ENCODE data around the gene HOXB8. TPM values are rescaled to one million over a fixed set of nuclear protein-coding genes. Genes with fewer than 3 reads are reported as not detected.

Gene HOXB8
- total RNA-seq, 1 donor from 2014 or later = 0.21 TPM

GRCh38 chr17:48593840-48594537 is 21.1 kb downstream of the HOXB8 start:
- H3K27me3 ChIP-seq (ENCODE audit: low read depth) = peaks cover 84% of the 10 kb centered on the region
- H3K4me3 ChIP-seq = peak overlapping the region; percentile 63
- H3K27ac ChIP-seq = peak overlapping the region; percentile 39
- peaks cover 5% of the 10 kb centered on the region for H3K36me3 ChIP-seq
- intact Hi-C loops (cut with DNase I) = no loop called here
- TF ChIP-seq CTCF (IDR thresholded peaks at IDR 0.05) = peak; percentile 92
- no peaks in the 10 kb centered on the region for H3K9me3 ChIP-seq
- DNase-seq = peak; percentile 79
- ATAC-seq = peak; percentile 69 to 82
- H3K4me1 ChIP-seq = peaks cover 38% of the 10 kb centered on the region

DNA sequence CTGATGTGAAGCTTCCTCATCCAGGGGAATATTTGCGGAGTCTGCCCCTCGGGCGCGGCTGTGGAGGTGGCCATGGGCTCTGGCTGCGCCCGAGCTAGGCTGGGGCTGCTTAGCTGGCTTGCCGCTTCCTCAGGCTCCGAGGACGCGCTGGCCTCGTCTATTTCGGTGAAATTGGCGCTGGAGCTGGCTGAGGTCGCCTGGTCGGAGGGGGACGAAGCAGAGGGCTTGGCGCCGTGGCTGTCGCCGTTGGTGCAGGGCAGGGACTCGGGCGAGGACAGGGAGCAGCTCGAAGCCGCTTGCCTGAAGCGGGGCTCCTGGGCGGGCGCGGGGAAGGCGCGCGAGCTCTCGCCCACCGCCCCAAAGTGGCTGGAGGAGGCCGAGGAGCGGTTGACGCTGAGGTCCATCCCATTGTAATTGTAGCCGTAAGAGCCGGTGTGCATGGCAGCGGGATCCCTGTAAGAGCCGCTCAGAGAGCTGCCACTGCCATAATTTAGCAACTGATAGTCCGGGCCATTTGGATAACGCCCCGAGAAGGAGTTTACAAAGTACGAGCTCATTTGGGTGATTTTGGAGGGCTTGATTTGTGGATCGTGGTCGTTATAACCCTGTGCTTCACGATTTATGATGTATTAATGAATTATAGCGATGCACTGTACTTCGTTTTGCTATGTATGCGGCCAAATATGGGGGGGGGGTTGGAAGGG is 21.8 kb downstream of the HOXB8 start, which contains the start of gene HOXB5:
HOXB5 (minus strand) TSS at position 654 of the 704 bp plus-strand sequence; CDS start at position 557, 97 bp downstream.
- no peak for TF ChIP-seq CTCF (IDR thresholded peaks at IDR 0.05)
- peaks cover 5% of the 10 kb centered on the region for H3K36me3 ChIP-seq
- no peaks in the 10 kb centered on the region for H3K9me3 ChIP-seq
- intact Hi-C loops (cut with DNase I) = no loop called here
- peaks cover 84% of the 10 kb centered on the region for H3K27me3 ChIP-seq (ENCODE audit: low read depth)
- peak within 1 kb of the TSS; percentile 81 for H3K27ac ChIP-seq
- peaks cover 38% of the 10 kb centered on the region for H3K4me1 ChIP-seq
- DNase-seq (no peak), ATAC-seq (no peak)
- H3K4me3 ChIP-seq = peak within 1 kb of the TSS; percentile 63

- ATAC-seq = no peak
- DNase-seq = no peak
- Histone ChIP-seq H3K4me3 (peak overlapping the region; percentile 63), H3K27ac (peak overlapping the region; percentile 81), H3K36me3 (peaks cover 5% of the 10 kb centered on the region), H3K27me3 (ENCODE audit: low read depth) (peaks cover 84% of the 10 kb centered on the region), H3K4me1 (peaks cover 34% of the 10 kb centered on the region), H3K9me3 (no peaks in the 10 kb centered on the region)
- intact Hi-C loops (cut with DNase I) = no loop called here
- TF ChIP-seq CTCF (IDR thresholded peaks at IDR 0.05) = no peak
Measured at GRCh38 chr17:48592577-48592976, 22.5 kb downstream of the HOXB8 start.

DNA sequence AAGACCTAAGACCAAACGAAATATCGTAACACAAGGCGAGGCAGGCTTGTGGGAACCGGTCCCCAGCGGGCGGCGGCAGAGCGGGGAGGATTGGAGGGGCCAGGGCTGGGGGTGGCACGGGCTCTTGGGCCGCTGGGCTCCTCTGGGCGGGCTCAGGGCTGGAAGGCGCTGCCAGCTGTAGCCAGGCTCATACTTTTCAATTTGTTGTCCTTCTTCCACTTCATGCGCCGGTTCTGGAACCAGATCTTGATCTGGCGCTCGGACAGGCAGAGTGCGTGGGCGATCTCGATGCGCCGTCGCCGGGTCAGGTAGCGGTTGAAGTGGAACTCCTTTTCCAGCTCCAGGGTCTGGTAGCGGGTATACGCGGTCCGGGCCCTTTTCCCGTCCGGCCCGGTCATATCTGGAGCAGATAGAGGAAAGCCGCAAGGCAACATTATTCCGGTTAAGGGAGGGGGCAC is 23.0 kb downstream of the HOXB8 start:
- peak overlapping the region; percentile 81 for H3K27ac ChIP-seq
- ATAC-seq (no peak), DNase-seq (no peak)
- no peak for TF ChIP-seq CTCF (IDR thresholded peaks at IDR 0.05)
- peaks cover 32% of the 10 kb centered on the region for H3K4me1 ChIP-seq
- peaks cover 84% of the 10 kb centered on the region for H3K27me3 ChIP-seq (ENCODE audit: low read depth)
- peaks cover 5% of the 10 kb centered on the region for H3K36me3 ChIP-seq
- peak overlapping the region; percentile 63 for H3K4me3 ChIP-seq
- no peaks in the 10 kb centered on the region for H3K9me3 ChIP-seq
- intact Hi-C loops (cut with DNase I) = no loop called here

- peak overlapping the region; percentile 81 for H3K27ac ChIP-seq
- no peak for TF ChIP-seq CTCF (IDR thresholded peaks at IDR 0.05)
Measured at GRCh38 chr17:48591255-48592056, 23.6 kb downstream of the HOXB8 start.

More at GRCh38 chr17:48591255-48592056, 23.6 kb downstream of the HOXB8 start:
- Histone ChIP-seq H3K9me3 (no peaks in the 10 kb centered on the region), H3K4me3 (peak overlapping the region; percentile 63), H3K27me3 (ENCODE audit: low read depth) (peaks cover 84% of the 10 kb centered on the region), H3K36me3 (peaks cover 5% of the 10 kb centered on the region), H3K4me1 (peaks cover 36% of the 10 kb centered on the region)
- DNase-seq (no peak), ATAC-seq (no peak)
- intact Hi-C loops (cut with DNase I) = no loop called here
